DMS79 treated with DMSO at 0.1 percent for 48 hours (cell line): ENCODE measurements around the gene PCDHB6.
"Not testable (repeated sequence)": the region's sequence is repeated elsewhere in the genome, so short reads cannot be mapped to it uniquely, and the experiment has no call there.

Experiments
- DNase-seq: peaks from one replicate; lab custom pipeline; 2025; lab: John Stamatoyannopoulos, UW

Gene PCDHB6

GRCh38 chr5:141172381-141173204 lies 22.7 kb downstream of the PCDHB6 start, which contains the start of gene PCDHB7:
Gene PCDHB7, plus strand, starts transcription at chr5:141172644. Its CDS starts 192 bp downstream, at chr5:141172836.
- no peak for DNase-seq

GRCh38 chr5:141174291-141175104 lies 24.6 kb downstream of the PCDHB6 start:
- DNase-seq: not testable (repeated sequence)

GRCh38 chr5:141175933-141176332 lies 26.1 kb downstream of the PCDHB6 start:
- no peak for DNase-seq

GRCh38 chr5:141177577-141178191 lies 27.8 kb downstream of the PCDHB6 start, which contains the start of gene PCDHB8:
Gene PCDHB8, plus strand, starts transcription at chr5:141177790. Its CDS starts 245 bp downstream, at chr5:141178035.
- peak; percentile 39 for DNase-seq

GRCh38 chr5:141179371-141179770 lies 29.5 kb downstream of the PCDHB6 start:
- not testable (repeated sequence) for DNase-seq

GRCh38 chr5:141179876-141180275 lies 30.0 kb downstream of the PCDHB6 start:
- not testable (repeated sequence) for DNase-seq

GRCh38 chr5:141180313-141180712 lies 30.5 kb downstream of the PCDHB6 start:
- DNase-seq: no peak

- DNase-seq: no peak
Observed at GRCh38 chr5:141182248-141182647, 32.4 kb downstream of the PCDHB6 start, which contains the start of gene PCDHB16. Gene PCDHB16, plus strand, starts transcription at chr5:141182387. Its CDS starts 173 bp downstream, at chr5:141182560.

- not testable (repeated sequence) for DNase-seq
Observed at GRCh38 chr5:141184117-141184855, 34.4 kb downstream of the PCDHB6 start.

DNA sequence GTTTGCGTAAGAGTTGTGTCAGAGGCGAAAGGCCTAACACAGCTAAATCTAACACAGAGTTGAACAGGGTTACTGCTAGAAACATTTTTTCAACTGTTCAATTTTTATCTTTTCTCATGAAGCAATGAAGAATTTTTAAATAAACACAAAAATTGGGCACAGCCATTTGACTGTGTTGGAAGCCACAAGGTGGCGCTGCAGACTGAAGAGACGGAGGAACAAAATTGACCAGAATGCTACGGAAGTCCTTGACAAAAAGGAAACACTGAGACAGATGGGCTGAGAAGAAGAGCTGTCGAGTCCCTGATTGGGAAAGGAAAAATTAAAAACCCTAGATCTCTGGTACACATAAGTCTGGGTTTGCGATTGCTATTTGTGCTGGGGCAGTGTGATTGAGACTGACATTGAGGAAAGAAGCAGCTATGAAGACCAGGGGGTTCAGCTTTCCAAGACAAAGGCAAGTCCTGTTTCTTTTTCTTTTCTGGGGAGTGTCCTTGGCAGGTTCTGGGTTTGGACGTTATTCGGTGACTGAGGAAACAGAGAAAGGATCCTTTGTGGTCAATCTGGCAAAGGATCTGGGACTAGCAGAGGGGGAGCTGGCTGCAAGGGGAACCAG lies 37.1 kb downstream of the PCDHB6 start, which contains the start of gene PCDHB9:
Gene PCDHB9 (plus strand): TSS at position 265 of the 616 bp plus-strand sequence. CDS start 158 bp downstream, at position 423.
- no peak for DNase-seq

GRCh38 chr5:141188682-141189081 lies 38.8 kb downstream of the PCDHB6 start:
- DNase-seq: not testable (repeated sequence)

- DNase-seq: not testable (repeated sequence)
Observed at GRCh38 chr5:141189131-141189530, 39.3 kb downstream of the PCDHB6 start.

DNA sequence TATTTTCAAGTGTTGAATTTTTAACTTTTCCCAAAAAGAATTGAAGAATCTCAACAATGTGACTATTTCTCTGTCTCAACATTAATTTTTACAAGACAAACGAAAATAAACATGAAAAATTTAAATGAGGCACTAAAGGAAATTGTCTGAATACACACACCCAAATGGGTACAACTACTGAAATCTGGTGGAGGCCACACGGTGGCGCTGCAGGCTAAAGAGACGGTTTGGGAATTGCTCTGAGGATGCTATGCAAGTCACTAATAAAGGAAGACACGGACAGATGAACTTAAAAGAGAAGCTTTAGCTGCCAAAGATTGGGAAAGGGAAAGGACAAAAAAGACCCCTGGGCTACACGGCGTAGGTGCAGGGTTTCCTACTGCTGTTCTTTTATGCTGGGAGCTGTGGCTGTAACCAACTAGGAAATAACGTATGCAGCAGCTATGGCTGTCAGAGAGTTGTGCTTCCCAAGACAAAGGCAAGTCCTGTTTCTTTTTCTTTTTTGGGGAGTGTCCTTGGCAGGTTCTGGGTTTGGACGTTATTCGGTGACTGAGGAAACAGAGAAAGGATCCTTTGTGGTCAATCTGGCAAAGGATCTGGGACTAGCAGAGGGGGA lies 42.4 kb downstream of the PCDHB6 start, which contains the start of gene PCDHB10:
Gene PCDHB10 (plus strand): TSS at position 244 of the 616 bp plus-strand sequence. CDS start 200 bp downstream, at position 444.
- DNase-seq: no peak

DNA sequence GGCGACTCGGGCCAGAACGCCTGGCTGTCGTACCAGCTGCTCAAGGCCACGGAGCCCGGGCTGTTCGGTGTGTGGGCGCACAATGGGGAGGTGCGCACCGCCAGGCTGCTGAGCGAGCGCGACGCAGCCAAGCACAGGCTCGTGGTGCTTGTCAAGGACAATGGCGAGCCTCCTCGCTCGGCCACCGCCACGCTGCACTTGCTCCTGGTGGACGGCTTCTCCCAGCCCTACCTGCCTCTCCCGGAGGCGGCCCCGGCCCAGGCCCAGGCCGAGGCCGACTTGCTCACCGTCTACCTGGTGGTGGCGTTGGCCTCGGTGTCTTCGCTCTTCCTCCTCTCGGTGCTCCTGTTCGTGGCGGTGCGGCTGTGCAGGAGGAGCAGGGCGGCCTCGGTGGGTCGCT lies 44.5 kb downstream of the PCDHB6 start:
- not testable (repeated sequence) for DNase-seq

DNA sequence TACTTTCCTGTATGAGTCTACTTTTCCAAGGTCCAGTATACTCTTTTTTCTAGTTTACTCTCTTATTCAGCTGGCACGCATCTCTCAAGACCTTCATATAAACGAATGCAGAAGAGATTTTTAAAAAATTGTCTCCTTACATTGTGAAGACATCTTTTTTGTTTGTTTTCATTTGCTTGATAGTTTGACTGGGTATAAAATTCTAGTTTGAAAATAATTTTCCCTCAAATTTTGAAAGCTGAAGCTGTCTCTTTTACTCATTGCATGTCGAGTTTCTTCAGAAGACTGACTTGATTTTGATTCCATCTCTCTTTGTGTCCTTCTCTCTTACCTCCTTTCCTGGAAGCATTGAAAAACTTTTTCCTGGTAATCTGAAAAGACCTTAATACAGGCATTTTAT lies 46.5 kb downstream of the PCDHB6 start:
- DNase-seq: no peak

DNA sequence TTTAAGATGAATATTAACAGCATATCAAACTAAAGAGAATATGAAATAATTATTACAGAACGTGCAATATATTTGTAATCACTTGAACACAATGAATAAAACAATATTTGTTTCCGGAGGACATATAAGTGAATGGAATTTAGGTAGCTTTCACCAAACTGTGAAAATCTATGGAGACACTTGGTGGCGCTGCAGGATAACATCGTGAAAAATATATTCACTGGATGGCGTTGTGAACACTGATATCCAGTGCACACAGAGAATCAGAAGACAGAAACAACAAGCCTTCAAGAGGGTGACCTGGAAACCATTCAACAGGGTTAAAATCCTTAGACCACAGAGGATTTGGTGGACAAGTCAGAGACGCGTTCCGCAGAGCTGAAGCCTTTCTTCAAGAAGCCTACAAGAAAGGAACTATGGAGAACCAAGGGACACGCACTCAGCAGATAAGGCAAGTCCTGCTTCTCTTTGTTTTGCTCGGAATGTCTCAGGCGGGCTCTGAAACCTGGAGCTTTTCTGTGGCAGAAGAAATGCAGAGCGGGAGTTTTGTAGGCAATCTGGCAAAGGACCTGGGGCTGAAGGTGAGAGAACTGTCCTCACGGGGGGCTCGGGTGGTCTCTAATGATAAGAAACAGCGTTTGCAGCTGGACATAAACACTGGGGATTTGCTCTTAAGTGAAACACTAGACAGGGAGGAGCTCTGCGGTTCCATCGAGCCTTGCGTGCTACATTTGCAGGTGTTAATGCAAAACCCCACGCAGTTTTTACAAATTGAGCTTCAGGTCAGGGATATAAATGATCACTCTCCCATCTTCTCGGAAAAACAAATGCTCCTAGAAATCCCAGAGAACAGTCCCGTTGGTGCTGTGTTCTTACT lies 49.7 kb downstream of the PCDHB6 start, which contains the start of gene PCDHB11:
Gene PCDHB11 (plus strand): TSS at position 269 of the 877 bp plus-strand sequence. CDS start 148 bp downstream, at position 417.
- DNase-seq: no peak

DNA sequence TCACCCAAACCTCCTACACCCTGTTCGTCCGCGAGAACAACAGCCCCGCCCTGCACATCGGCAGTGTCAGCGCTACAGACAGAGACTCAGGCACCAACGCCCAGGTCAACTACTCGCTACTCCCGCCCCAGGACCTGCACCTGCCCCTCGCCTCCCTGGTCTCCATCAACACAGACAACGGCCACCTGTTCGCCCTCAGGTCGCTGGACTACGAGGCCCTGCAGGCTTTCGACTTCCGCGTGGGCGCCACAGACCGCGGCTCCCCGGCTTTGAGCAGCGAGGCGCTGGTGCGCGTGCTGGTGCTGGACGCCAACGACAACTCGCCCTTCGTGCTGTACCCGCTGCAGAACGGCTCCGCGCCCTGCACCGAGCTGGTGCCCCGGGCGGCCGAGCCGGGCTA lies 51.3 kb downstream of the PCDHB6 start:
- DNase-seq: not testable (repeated sequence)

DNA sequence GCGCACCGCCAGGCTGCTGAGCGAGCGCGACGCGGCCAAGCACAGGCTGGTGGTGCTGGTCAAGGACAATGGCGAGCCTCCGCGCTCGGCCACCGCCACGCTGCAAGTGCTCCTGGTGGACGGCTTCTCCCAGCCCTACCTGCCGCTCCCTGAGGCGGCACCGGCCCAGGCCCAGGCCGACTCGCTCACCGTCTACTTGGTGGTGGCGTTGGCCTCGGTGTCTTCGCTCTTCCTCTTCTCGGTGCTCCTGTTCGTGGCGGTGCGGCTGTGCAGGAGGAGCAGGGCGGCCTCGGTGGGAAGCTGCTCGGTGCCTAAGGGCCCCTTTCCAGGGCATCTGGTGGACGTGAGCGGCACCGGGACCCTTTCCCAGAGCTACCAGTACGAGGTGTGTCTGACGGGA lies 51.8 kb downstream of the PCDHB6 start:
- not testable (repeated sequence) for DNase-seq
